Measurements from ENCODE around the gene HEG1.
A peak's percentile ranks its signal among the peaks of the same experiment; 100 is the strongest.

Gene HEG1

DNA sequence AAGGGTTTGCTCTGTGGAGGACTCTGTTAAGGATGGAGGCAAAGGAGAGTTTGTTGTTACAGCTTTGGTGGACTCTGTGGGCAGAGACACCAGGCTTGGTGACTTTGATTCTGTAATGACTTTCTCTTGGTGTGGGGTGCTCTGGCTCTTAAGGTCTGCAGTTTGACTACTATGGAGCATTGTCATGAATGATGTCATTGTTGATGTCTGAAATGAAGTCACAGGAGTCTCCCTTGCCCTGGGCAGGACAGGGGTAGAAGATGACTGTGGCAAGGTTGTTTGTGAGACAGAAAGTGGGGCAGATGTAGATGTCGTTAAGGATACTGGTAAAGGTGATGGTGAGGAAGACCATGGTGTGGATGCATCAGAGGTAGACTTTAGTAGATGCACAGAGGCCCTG is 42.7 kb downstream of the HEG1 start:
- no peak for DNase-seq (ENCODE audit: low read depth in 2 of 2)

DNA sequence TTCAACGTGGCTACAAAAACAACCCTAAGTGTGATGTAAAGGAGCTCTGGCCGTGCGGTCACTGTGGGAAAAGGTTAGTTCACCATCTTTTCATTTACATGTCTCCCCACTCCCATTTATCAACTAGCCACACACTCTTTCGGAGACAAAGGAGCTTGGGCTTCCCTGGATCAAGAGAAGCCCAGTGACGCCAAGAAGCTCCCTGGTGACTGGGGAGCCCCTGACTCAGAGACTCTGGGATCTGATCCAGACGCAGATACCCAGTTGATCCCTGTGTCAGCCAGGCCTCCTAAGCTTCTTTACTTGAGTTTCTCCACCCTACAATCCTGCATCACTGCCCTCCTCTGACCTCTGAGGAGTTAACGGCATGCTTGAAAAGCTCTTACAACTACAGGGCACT is 43.9 kb downstream of the HEG1 start:
- DNase-seq (ENCODE audit: low read depth in 2 of 2), result no peak

DNA sequence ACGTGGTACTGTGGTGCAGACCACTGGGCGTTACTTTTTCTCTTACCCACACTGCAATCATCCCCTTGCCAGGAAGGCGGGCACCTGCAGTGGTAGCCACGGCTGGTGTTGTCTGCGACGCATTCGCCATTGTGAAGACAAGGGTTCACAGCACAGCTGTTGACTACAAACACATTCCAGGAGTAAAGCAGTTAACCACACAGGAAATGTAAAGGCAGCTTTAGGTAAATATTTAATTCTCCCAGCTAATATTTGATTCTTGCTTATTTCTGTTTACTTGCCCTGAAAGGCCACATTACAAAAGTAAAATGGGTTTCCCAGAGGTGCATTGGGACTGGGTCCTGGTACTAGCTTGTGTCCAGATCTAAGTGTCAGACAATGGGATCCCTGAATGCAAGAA is 45.4 kb downstream of the HEG1 start:
- DNase-seq (ENCODE audit: low read depth in 2 of 2), result no peak

DNA sequence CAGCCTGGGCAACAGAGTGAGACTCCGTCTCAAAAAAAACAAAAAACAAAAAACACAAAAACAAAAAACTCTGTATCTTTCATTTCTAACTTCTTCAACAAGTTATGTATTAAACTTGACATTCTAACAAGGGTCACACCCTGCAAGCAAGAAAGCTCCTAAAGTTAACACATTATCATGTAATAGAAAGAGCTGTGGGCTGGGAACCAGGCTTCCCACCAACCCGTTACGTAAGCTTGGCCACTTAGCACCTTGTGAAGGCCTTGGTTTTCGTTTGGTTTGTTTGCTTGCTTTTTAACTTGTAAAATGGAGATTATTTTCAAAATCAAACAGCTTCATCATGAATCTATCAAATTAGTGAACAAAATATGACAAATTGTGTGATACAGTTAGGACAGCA is 47.0 kb downstream of the HEG1 start:
- no peak for DNase-seq (ENCODE audit: low read depth in 2 of 2)

DNA sequence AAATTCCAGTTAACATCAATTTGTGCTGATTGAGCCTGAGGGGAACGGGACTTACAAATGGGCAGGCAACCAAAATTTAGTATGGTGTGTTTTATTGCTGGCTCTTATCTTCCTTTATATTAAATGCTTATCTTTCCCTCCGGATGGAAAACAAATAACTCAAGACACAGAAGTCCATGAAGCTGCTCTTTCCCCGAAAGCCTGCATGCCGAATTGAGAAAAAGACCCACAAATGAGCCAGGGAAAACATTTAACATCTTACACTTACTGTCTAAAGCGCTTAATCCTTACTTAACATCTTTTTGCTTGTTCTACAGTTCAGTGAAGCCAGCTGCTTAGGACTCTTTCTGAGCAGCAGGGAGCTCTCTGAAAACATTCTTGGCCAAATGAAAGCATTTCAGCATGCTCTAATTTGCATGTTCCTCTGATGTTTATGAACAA is 49.5 kb downstream of the HEG1 start:
- no peak for DNase-seq (ENCODE audit: low read depth in 2 of 2)

DNA sequence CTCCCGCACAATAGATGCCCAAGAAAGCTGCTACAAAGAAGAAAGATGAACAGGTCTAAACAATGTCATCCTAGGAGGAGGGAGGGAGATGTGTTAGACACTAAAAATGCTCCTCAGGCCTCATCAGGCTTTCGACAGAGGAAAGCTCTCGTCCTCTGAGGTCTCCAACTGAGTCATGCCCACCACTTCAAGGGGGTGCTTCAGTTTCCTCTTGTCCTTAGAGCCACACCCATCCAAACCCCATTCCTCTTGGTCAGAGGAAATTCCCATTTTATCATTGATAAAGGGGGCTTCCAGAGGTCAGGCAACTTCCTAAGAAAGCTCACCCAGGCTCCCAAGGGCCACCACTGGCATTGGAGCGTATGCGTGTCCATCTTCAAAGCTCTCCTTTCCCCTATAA is 50.1 kb downstream of the HEG1 start:
- DNase-seq (ENCODE audit: low read depth in 2 of 2), result no peak

DNA sequence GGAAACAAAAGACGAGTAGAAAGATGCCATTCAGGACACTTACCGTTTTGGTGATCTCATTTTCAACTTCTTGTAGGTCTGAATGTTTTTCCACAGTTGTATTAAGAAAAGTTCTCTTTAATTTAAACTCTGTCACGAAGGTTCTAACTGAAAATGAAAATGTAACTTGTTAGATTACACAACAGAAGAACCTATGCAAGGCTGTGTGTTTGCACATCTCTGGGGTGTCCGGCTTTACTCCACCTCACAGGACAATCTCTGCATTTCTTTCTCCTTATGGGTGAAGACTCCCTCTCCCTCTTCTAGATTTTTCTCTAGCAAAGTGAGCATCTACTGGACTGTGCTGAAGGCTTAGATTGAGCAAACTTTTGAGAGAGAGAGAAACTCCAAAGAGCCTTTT is 50.6 kb downstream of the HEG1 start:
- no peak for DNase-seq (ENCODE audit: low read depth in 2 of 2)

DNA sequence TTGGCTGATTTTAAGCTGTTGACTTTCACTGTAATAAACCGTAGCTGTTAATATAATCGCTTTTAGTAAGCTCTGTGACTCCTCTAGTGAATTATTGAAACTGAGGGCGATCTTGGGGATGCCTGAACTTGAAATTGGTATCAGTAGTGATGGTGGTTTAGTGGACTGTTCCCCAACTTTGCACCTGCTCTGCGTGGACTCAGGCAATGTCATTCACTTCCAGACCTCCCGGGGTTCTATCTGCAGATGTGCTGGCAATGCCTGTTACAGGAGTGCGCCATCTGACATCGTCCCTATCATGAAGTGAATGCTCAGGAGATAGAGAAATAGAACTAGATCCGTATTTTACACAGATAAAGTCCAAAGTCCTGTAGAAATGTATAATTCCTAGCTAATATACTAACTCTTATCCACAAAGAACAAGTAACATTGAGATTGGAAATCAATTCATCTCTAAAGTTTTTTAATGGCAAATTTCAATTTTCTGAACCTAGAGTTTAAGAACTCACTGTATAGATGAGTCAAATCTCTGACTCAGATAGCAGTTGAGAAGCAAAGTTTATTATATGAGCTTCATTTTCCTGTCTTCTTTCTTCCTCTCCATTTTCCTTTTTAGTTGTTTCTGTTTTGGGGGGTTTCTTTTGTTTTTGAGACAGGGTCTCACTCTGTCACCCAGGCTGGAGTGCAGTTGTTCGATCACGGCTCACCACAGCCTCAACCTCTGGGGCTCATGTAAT is 51.8 kb downstream of the HEG1 start:
- DNase-seq (ENCODE audit: low read depth in 2 of 2), result no peak

DNA sequence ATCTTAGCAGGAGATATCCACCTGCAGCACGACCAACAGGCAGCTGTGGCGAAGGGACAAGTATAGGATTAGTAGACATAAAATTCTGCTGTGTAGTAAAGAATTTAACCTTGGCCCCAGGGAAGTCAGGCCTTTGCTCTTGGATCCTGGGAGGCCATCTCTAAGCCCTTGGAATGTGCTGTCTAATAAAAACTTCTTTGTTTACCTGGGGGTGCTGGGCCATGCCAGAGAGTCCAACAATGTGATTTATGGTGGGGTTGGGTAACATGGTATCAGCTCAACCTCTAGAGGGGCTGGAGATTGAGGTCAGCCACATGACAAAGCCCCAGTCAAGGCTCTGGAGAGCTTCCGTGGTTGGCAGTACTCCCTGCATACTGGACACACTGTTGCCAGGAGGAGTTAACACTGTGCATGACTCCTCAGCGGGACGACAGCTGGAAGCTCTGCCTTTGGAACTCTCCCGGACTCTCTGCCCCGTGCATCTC is 52.4 kb downstream of the HEG1 start:
- DNase-seq (ENCODE audit: low read depth in 2 of 2), result no peak

DNA sequence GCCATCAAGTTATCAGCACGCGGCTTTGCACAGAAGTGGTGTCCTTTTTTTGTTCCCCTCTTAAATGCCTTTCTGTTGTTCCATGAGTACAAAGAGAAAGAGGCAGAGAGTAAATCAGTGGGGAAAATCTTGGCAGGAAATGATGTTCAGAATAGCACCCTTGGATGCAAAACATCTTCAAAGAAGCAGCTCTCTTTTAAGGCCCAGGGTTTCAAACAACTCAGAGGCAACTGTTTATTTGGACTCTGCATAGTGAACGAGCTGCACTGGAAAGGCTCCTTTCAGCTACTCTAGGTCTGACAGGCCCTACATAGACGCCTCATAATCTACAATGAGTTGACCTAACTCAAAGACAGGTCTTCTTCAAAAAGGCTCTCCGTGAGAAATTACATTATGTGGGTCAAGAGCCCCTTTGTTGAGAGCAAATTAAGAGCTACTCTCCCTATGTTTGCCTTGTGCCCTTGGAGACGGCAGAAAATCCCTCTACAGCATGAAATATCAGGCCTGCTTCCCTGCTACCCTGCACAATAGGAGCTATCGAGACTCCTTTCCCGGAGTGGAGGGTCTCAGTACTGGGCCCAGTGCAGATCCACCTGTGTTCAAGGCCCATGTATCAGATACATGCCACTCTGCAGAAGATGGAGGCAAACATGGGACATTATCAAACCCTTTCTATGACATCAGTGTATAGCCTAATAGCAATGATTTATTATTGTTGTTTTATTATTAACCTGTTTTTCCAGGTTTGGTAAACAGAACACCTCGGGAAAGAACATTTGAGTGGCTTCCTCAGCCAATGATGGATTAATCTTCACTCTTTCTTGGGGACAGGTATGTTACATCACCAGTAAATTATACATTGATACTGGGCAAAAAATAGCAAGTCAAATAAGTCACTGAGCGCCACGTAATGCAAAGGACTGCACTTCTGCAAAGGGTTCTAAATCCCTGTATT is 53.1 kb downstream of the HEG1 start:
- DNase-seq (ENCODE audit: low read depth in 2 of 2), result no peak

DNA sequence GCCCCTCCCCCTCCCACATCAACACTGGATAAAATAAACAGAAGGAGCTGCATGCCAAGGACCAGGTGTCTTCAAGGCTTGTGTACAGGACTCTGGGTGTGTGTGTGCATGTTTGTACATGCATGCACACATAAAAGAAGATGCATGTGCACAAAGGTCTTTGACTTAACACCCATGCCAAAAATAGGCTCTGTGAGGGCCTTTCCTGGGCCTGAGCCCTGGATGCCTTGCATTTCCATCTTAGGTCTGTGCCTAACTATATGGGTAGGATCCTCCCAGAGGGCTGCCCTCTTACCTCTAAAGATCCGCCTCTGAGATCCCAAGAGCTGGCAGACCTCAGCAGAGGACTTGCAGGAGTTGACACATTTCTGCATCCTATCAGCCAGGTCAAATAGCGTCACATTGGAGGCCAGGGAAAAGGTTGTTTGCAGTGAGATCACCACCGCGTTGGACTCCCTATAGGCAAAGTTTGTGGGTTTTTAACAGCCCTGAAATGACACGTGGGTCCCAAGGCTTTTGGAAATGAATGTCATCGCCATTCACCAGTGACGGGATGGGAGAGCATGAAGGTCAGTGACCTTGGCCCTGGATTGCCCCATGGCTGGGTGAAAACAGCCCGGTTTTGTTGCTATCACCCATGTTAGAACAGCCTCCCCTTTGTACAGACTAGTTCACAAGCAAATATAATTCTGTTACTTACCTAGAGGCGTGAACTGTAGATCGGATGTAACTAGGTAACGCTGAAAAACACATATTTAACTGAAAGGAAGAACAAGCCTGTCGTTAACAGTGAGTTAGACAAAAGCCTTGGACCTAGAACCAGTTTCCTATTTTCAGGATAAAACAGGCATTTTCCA is 54.0 kb downstream of the HEG1 start:
- DNase-seq (ENCODE audit: low read depth in 2 of 2), result no peak

DNA sequence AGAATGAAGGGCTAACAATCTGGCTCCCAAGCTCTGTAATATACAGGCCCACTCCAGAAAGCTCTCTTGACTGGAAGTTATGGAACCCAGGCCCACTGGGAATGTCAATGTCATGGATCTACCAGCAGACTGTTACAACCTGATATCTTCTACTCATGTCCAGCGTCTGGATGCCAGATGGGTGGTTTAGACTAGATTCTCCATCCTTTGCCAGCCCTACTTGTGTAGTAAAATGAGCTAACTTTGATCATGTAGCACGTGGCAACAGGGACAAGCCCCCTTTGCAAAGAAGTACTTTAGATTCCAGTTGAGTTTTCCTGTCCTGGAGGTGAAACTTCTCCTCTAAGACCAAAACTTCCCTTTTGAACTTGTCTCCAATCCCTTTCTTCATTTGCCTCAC is 55.1 kb downstream of the HEG1 start:
- DNase-seq (ENCODE audit: low read depth in 2 of 2), result no peak

DNA sequence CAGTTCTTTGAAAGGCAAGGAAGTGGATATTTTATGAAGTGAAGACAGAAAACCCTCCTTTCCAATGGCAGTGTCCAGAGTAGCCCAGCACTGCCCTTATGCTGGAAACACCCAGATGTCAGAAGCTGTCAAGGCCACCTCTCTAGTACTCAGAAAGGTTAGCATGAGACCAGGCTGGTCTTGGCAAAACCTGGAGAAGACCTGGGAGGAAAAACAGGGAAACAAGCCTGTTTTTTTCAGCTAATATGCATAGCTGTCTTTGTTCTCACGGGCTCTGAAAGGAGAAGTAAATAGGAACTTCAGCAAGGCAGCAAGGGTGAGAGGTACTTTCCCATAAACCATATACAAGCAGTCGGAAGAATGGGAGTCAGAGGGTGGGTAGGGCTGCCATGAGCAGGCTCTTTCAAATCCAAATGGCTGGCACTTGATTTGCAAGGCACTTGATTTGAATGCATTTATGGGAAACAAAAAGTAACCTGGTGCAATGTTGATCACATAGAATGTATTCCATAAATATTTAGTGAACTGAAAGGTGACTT is 55.8 kb downstream of the HEG1 start:
- DNase-seq (ENCODE audit: low read depth in 2 of 2), result no peak

DNA sequence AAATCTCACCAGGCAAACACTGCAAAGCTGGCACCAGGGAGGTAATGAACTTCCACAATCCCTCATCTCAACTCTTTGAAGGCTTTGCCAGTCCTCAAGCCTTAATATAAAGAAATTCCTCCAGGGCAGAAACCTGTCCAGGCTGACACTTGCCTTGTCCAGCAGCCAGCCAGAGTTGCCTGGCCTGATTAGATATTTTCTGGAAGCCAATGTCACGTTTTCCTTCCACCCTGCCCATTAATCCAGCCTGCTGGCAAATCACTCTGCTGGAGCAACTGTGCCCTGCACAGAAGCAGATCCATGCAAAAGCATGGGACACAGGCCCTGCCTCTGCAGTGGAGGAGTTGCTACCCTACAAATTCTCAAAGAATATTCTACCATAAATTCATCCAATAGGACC is 56.5 kb downstream of the HEG1 start:
- DNase-seq (ENCODE audit: low read depth in 2 of 2), result no peak

DNA sequence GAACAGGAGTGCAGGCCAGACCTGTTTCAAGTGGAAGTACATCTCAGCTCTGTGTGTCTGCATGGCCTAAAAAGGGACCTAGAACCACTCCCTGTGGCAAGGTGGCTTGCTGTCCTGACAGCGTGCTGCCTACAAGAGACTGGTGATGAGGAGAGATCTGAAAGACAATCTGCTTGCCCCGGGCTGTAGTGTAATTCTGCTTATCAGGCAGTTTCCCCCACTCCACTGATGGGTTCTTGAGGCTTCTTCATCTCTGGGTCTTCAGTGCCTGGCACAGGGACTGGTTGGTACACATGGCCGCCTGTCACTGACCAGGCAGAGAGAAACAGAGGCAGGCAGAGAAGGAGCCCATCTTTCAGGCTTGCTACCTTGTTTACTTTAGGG is 57.6 kb downstream of the HEG1 start:
- DNase-seq (ENCODE audit: low read depth in 2 of 2), result no peak

DNA sequence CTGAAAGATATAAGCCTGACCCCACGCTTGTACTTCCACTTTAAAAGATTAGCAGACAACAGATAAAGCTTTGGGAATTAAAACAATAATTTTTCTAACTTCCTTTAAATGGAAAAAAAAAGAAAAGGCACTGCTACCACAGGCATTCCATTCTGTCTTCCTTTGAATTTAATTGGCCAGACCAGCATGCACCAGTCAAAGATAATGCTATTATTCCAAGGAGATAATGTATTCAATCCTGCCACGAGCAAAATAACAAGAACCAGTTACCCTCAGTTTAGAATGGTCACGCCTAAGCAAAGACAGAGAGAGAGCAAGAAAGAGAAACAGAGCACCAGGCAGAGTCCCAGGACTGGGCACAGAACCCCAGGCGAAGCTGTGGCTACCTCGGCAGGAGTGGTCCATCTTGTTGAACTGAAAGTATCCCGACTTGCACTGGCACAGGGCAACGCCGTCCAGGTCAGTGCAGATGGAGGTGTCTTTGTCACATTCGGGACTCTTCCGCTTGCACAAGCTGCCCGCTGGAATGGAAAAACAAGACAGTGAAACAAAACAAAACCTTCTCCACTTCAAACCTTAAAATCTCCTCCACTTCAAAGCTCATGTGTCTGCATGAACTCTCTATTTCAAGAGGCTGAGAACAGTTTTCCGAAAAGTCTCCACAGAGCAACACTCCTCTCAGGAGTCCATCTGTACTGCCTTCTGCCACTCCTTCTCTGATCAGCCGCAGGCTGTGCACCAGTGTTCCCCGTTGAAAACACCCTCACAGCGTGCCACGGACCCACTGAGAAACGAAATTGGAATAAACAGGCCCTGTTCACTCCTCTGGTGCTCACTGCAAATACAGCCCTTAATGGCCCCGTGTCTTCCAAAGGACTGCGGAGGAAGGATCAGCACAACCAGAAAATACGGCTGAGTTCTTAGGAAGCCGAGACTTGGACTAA is 58.2 kb downstream of the HEG1 start:
- DNase-seq (ENCODE audit: low read depth in 2 of 2), result no peak

DNA sequence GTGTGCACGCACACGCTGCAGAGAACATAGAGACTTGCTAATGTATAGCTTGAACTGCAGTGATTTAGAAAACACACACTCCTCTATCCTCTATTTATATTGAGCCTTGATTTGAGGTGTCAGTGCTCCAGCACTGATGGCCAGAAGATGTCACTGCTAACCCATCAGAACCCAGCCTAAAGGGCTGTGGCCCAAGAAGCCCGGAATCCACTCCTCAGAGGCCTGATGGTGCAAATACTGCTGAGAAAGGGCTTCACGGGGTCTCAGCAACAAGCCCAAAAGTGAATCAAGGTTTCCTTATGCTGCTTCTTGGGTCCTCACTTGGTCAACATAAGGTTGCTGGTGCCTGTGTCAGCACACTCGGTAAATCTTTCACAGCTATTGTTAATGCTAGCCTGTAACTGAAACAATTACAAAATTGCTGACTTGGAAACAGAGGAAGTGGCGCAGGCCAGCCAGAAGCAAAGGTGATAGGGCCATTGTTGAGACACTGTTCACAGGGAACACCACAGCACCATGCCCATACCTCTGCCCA is 60.3 kb downstream of the HEG1 start:
- DNase-seq (ENCODE audit: low read depth in 2 of 2), result peak in 1 of 2 donors; percentile 9

DNA sequence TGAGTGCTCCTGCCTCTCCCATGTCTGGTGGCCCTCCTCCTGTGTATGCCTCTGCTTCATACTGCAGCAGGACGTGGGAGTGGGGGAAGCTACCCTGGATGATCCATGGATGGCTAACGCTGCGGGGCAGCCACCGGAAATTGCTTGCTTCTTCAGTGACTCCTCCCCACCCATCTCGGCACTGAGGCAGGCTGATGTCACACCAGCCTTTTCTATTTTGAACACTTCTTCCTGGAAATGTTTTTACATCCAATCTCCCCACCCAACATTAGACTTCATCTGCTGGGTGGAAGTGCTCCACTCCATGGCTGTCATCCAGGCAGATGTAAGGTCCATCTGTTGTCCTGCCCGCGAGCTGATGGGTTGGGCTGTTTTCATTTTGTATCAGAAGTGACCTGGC is 62.3 kb downstream of the HEG1 start:
- DNase-seq (ENCODE audit: low read depth in 2 of 2), result no peak

DNA sequence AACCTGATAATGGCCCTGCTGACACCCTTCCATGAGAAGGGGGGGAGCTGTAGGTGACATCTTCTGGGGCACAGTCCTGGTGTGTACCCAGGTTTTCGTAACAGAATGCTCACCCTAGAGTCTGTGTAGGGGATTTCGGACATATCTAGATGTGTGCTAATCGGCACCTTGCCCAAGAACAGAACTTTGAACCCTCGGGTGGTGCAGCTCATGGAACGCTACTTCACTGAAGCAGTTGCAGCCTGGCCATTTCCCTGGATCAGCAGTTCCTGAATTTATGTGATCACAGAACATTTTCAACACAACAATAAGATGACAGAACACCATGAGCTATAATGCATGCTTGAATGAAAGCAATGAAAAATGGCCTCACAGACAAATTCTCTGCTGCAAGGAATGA is 63.8 kb downstream of the HEG1 start:
- DNase-seq (ENCODE audit: low read depth in 2 of 2), result no peak
